Uterus (tissue), 4 donors: Measurements from ENCODE around the gene FASN. TPM values are rescaled to one million over a fixed set of nuclear protein-coding genes. Genes with fewer than 3 reads are reported as not detected.

Source experiments
- DNase-seq, 2 donors: peaks; one replicate each; pipeline ENCODE4 v3.0.0-alpha.2; 2019 to 2020
- H3K27ac ChIP-seq, 2 donors: fragments of 200-600 bp; sonication (generic); 1 replicate in 1 of 2; 2 replicates in 1 of 2; pipeline ENCODE4 v1.5.1; 2016 to 2018
- H3K27me3 ChIP-seq, 2 donors: fragments of 200-600 bp; sonication (generic); one replicate each; pipeline ENCODE4 v1.5.1; 2018 to 2019; ENCODE audit warnings: control low read depth in 1 of 2
- H3K36me3 ChIP-seq, 2 donors: fragments of 200-600 bp; sonication (generic); one replicate each; pipeline ENCODE4 v1.5.1; 2019; ENCODE audit warnings: control low read depth in 1 of 2
- H3K4me1 ChIP-seq, 2 donors: fragments of 200-600 bp; sonication (generic); one replicate each; pipeline ENCODE4 v1.5.1; 2018 to 2019; ENCODE audit warnings: control low read depth in 1 of 2
- H3K4me3 ChIP-seq, 2 donors: fragments of 200-600 bp; sonication (generic); 1 replicate in 1 of 2; 2 replicates in 1 of 2; pipeline ENCODE4 v1.5.1; 2018 to 2019; ENCODE audit warnings: mild to moderate bottlenecking in 1 of 2
- H3K9me3 ChIP-seq, 2 donors: fragments of 200-600 bp; sonication (generic); one replicate each; pipeline ENCODE4 v1.5.1; 2019; ENCODE audit warnings: control low read depth in 1 of 2
- CTCF ChIP-seq, 4 experiments: fragments of 200-600 bp in 2 of 4; fragments of 450-650 bp in 2 of 4; sonication (generic) in 2 of 4; IDR thresholded peaks; one replicate each; pipeline ENCODE4 v1.5.1; 2016 to 2019; ENCODE audit warnings: antibody characterized with exemption in 4 of 4, mild to moderate bottlenecking in 2 of 4, moderate library complexity in 1 of 4
- POLR2A ChIP-seq, 2 donors: fragments of 450-650 bp; IDR thresholded peaks; one replicate each; pipeline ENCODE4 v1.6.1; 2016; ENCODE audit warnings: antibody characterized with exemption in 2 of 2, mild to moderate bottlenecking in 1 of 2, moderate library complexity in 1 of 2
- intact Hi-C: fragments of 100-400 bp; cut with DNase I; formaldehyde crosslinking; loops from one replicate; pipeline ENCODE4 v1.15.1; 2023; ENCODE audit warnings: low total_unique reads
- total RNA-seq, 4 donors: library from RNA; depleted of rRNA in 3 of 4; stranded (reverse); fragments of >200 nt in 3 of 4; gene quantifications; one replicate each; pipeline versions ENCODE4 v1.1.0 to v1.2.4, GENCODE V29; 2014 to 2023
- donor health status: DM: yes; HTN: yes; CAD: no.

The FASN gene
- total RNA-seq, 4 donors from 2014 or later, result 5.3 to 59.4 (median 23.4) TPM

GRCh38 chr17:82121660-82122629 is 23.9 kb upstream of the FASN start:
- Histone ChIP-seq H3K27me3 (no peaks in the 10 kb centered on the region), H3K4me1 (no peaks in the 10 kb centered on the region), H3K27ac (no peak overlapping the region), H3K4me3 (no peak overlapping the region), H3K9me3 (no peaks in the 10 kb centered on the region), H3K36me3 (no peaks in the 10 kb centered on the region)
- DNase-seq, result no peak
- intact Hi-C loops, result no loop called here
- TF ChIP-seq CTCF (IDR thresholded peaks at IDR 0.05) (no peak), POLR2A (IDR thresholded peaks at IDR 0.05) (no peak)

- Histone ChIP-seq H3K27ac (no peak overlapping the region), H3K9me3 (no peaks in the 10 kb centered on the region), H3K4me1 (no peaks in the 10 kb centered on the region), H3K36me3 (no peaks in the 10 kb centered on the region), H3K27me3 (no peaks in the 10 kb centered on the region), H3K4me3 (no peak overlapping the region)
- no peak for TF ChIP-seq CTCF (IDR thresholded peaks at IDR 0.05)
- no peak for TF ChIP-seq POLR2A (IDR thresholded peaks at IDR 0.05)
- intact Hi-C loops, result no loop called here
- DNase-seq, result no peak
Measured at GRCh38 chr17:82121246-82121645, 23.2 kb upstream of the FASN start.

DNA sequence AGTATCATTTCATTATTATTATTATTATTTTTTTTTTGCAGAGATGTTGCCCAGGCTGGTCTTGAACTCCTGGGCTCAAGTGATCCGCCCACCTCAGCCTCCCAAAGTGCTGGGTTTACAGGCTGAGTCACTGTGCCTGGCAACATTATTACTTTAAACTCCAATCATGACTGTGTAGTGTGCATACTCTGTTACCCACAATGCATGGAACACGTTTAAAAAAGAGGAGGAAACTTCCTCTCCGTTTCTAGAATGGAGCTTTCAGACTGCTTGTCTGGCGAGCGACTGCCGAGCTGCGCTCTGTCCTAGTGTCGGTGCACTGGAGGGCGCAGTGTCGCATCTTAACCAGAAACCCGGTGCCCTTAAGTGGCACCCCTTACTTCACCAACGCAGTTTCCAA is 22.1 kb upstream of the FASN start:
- Histone ChIP-seq H3K27ac (no peak overlapping the region), H3K4me1 (no peaks in the 10 kb centered on the region), H3K27me3 (no peaks in the 10 kb centered on the region), H3K4me3 (no peak overlapping the region), H3K9me3 (no peaks in the 10 kb centered on the region), H3K36me3 (no peaks in the 10 kb centered on the region)
- TF ChIP-seq CTCF (IDR thresholded peaks at IDR 0.05), result no peak
- TF ChIP-seq POLR2A (IDR thresholded peaks at IDR 0.05), result no peak
- DNase-seq, result no peak
- intact Hi-C loops, result no loop called here

- H3K27ac ChIP-seq, result no peak overlapping the region
- TF ChIP-seq CTCF (IDR thresholded peaks at IDR 0.05), result no peak
- no peak for TF ChIP-seq POLR2A (IDR thresholded peaks at IDR 0.05)
Measured at GRCh38 chr17:82118815-82119380, 20.9 kb upstream of the FASN start.

DNA sequence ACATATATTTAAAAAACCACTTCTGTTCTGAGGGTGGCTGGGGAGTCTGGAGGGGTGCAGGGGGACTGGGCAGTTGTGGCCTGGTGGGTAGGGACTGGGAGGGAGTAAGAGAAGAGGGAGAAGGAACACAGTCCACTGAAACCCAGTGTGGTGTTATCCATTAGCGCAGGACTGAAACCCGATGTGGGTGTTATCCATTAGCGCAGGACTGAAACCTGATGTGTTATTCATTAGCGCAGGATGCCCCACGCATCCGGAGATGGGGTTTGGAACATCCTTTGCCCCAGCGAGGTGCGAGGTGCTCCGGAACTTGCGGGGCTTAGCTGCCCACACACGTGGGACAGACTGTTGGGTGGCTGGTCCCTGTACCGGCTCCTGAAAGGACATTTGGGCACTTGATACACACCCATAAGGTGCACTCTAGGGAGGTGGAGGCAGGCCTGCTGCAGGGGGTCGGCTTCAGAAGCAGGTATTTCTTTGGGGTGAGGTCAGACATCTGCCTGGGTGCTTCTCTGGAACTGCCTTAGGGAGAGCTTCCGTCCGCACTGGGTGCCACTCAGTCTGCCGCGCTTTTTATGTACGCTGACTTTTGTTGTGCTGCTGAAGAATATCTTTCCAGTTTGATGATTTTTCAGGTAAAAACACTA is 20.3 kb upstream of the FASN start:
- no peak overlapping the region for H3K27ac ChIP-seq
- H3K27me3 ChIP-seq, result no peaks in the 10 kb centered on the region
- no peak for DNase-seq
- no peaks in the 10 kb centered on the region for H3K4me1 ChIP-seq
- TF ChIP-seq POLR2A (IDR thresholded peaks at IDR 0.05) (no peak), CTCF (IDR thresholded peaks at IDR 0.05) (no peak)
- intact Hi-C loops, result no loop called here
- H3K4me3 ChIP-seq, result no peak overlapping the region
- no peaks in the 10 kb centered on the region for H3K9me3 ChIP-seq
- no peaks in the 10 kb centered on the region for H3K36me3 ChIP-seq

More at GRCh38 chr17:82118815-82119380, 20.9 kb upstream of the FASN start:
- intact Hi-C loops, result no loop called here
- DNase-seq, result no peak
- Histone ChIP-seq H3K4me1 (no peaks in the 10 kb centered on the region), H3K27me3 (no peaks in the 10 kb centered on the region), H3K4me3 (no peak overlapping the region), H3K36me3 (no peaks in the 10 kb centered on the region), H3K9me3 (no peaks in the 10 kb centered on the region)
